Measurements from ENCODE around the gene TIMM10.

- TF ChIP-seq, protein P1, sequence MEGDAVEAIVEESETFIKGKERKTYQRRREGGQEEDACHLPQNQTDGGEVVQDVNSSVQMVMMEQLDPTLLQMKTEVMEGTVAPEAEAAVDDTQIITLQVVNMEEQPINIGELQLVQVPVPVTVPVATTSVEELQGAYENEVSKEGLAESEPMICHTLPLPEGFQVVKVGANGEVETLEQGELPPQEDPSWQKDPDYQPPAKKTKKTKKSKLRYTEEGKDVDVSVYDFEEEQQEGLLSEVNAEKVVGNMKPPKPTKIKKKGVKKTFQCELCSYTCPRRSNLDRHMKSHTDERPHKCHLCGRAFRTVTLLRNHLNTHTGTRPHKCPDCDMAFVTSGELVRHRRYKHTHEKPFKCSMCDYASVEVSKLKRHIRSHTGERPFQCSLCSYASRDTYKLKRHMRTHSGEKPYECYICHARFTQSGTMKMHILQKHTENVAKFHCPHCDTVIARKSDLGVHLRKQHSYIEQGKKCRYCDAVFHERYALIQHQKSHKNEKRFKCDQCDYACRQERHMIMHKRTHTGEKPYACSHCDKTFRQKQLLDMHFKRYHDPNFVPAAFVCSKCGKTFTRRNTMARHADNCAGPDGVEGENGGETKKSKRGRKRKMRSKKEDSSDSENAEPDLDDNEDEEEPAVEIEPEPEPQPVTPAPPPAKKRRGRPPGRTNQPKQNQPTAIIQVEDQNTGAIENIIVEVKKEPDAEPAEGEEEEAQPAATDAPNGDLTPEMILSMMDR (IDR thresholded peaks at IDR 0.05) = no peak
- TF ChIP-seq POLR2A (IDR thresholded peaks at IDR 0.05) (no peak), POLR2AphosphoS5 (IDR thresholded peaks at IDR 0.05) (no peak), EP300 (IDR thresholded peaks at IDR 0.05) (no peak)
These were observed 14.5 kb downstream of the TIMM10 start for GRCh38 chr11:57516061-57516443.
